ENCODE data around the gene FGGY. TPM values are rescaled to one million over a fixed set of nuclear protein-coding genes. Genes with fewer than 3 reads are reported as not detected.
A peak's percentile ranks its signal among the peaks of the same experiment; 100 is the strongest.
"Not testable (repeated sequence)": the region's sequence is repeated elsewhere in the genome, so short reads cannot be mapped to it uniquely, and the experiment has no call there.

The FGGY gene
- total RNA-seq, 1 donor, result 10.8 TPM

- DNase-seq (ENCODE audit: low read depth in 2 of 3, low spot score in 2 of 3), result not testable (repeated sequence)
Observed at GRCh38 chr1:59710920-59711319, 414.0 kb downstream of the FGGY start.

GRCh38 chr1:59714219-59714618, 417.3 kb downstream of the FGGY start:
- no peak for DNase-seq (ENCODE audit: low read depth in 2 of 3, low spot score in 2 of 3)

GRCh38 chr1:59714966-59715365, 418.1 kb downstream of the FGGY start:
- no peak for DNase-seq (ENCODE audit: low read depth in 2 of 3, low spot score in 2 of 3)

- no peak for DNase-seq (ENCODE audit: low read depth in 2 of 3, low spot score in 2 of 3)
Observed at GRCh38 chr1:59716832-59717231, 419.9 kb downstream of the FGGY start.

GRCh38 chr1:59718064-59718988, 421.4 kb downstream of the FGGY start:
- peak in 1 of 3 donors; percentile 4 for DNase-seq (ENCODE audit: low read depth in 2 of 3, low spot score in 2 of 3)

- DNase-seq (ENCODE audit: low read depth in 2 of 3, low spot score in 2 of 3), result no peak
Observed at GRCh38 chr1:59718989-59719360, 422.1 kb downstream of the FGGY start.

GRCh38 chr1:59720326-59721115, 423.6 kb downstream of the FGGY start:
- DNase-seq (ENCODE audit: low read depth in 2 of 3, low spot score in 2 of 3), result no peak

GRCh38 chr1:59730302-59730701, 433.4 kb downstream of the FGGY start:
- DNase-seq (ENCODE audit: low read depth in 2 of 3, low spot score in 2 of 3), result no peak

- peak in 2 of 3 donors; percentile 29 to 68 for DNase-seq (ENCODE audit: low read depth in 2 of 3, low spot score in 2 of 3)
Observed at GRCh38 chr1:59730759-59731478, 434.0 kb downstream of the FGGY start.

- DNase-seq (ENCODE audit: low read depth in 2 of 3, low spot score in 2 of 3), result no peak
Observed at GRCh38 chr1:59731591-59731990, 434.7 kb downstream of the FGGY start.

- no peak for DNase-seq (ENCODE audit: low read depth in 2 of 3, low spot score in 2 of 3)
Observed at GRCh38 chr1:59732214-59732955, 435.5 kb downstream of the FGGY start.

GRCh38 chr1:59733443-59734141, 436.7 kb downstream of the FGGY start:
- DNase-seq (ENCODE audit: low read depth in 2 of 3, low spot score in 2 of 3), result no peak

GRCh38 chr1:59735927-59736326, 439.0 kb downstream of the FGGY start:
- not testable (repeated sequence) for DNase-seq (ENCODE audit: low read depth in 2 of 3, low spot score in 2 of 3)

- DNase-seq (ENCODE audit: low read depth in 2 of 3, low spot score in 2 of 3), result no peak
Observed at GRCh38 chr1:59736744-59737143, 439.9 kb downstream of the FGGY start.

GRCh38 chr1:59737638-59738037, 440.7 kb downstream of the FGGY start:
- DNase-seq (ENCODE audit: low read depth in 2 of 3, low spot score in 2 of 3), result no peak

GRCh38 chr1:59738152-59738551, 441.3 kb downstream of the FGGY start:
- no peak for DNase-seq (ENCODE audit: low read depth in 2 of 3, low spot score in 2 of 3)

GRCh38 chr1:59738591-59739015, 441.7 kb downstream of the FGGY start:
- DNase-seq (ENCODE audit: low read depth in 2 of 3, low spot score in 2 of 3), result no peak

- no peak for DNase-seq (ENCODE audit: low read depth in 2 of 3, low spot score in 2 of 3)
Observed at GRCh38 chr1:59739111-59739510, 442.2 kb downstream of the FGGY start.

GRCh38 chr1:59742526-59742925, 445.6 kb downstream of the FGGY start:
- DNase-seq (ENCODE audit: low read depth in 2 of 3, low spot score in 2 of 3), result no peak

All from hematopoietic multipotent progenitor cell (in vitro differentiated cells).